Mucosa of descending colon (tissue), 3 donors: ENCODE measurements around the gene MEG3. TPM values are rescaled to one million over a fixed set of nuclear protein-coding genes. Genes with fewer than 3 reads are reported as not detected.

ENCODE experiments used
- ATAC-seq: fragments of 200-7000 bp; cut with Tn5 transposase; one replicate; pipeline ENCODE4 v1.9.1; 2020; ENCODE audit warnings: mild to moderate bottlenecking, moderate library complexity
- DNase-seq, 3 donors: peaks; one replicate each; pipeline ENCODE4 v3.0.0-alpha.2; 2020
- H3K36me3 ChIP-seq: fragments of 200-600 bp; one replicate; pipeline ENCODE4 v1.8.0; 2021; ENCODE audit warnings: low read depth, mild to moderate bottlenecking
- H3K4me1 ChIP-seq: fragments of 200-600 bp; one replicate; pipeline ENCODE4 v1.8.0; 2021; ENCODE audit warnings: low read depth, mild to moderate bottlenecking
- H3K4me3 ChIP-seq: fragments of 200-600 bp; one replicate; pipeline ENCODE4 v1.8.0; 2021; ENCODE audit warnings: mild to moderate bottlenecking
- H3K9me3 ChIP-seq: fragments of 200-600 bp; one replicate; pipeline ENCODE4 v1.8.0; 2021; ENCODE audit warnings: mild to moderate bottlenecking
- CTCF ChIP-seq: fragments of 200-600 bp; IDR thresholded peaks from one replicate; pipeline ENCODE4 v1.8.0; 2022; ENCODE audit warnings: antibody characterized with exemption, mild to moderate bottlenecking
- intact Hi-C, 2 donors: fragments of 100-400 bp; cut with DNase I in 1 of 2; cut with micrococcal nuclease in 1 of 2; formaldehyde crosslinking; loops; one replicate each; pipeline versions ENCODE4 v1.11.0 to v1.11.1; 2022; cut with DNase I, micrococcal nuclease
- total RNA-seq, 3 donors: library from RNA; stranded (reverse); fragmentation: NEBNext Ultra II Directional in 2 of 3; extraction: Animal tissue kit (Norgen Biotek cat#: 25700) in 2 of 3; gene quantifications; one replicate each; pipeline versions ENCODE4 v1.2.1 to v1.2.4, GENCODE V29; 2021 to 2023
- donor health status: DM: no; HTN: no; CAD: no; lungs with moderate emphysema.
- donor health status: DM: no; HTN: no; CAD: no.
- donor health status: DM: no; HTN: yes; CAD: no.

The MEG3 gene
- total RNA-seq, 3 donors from 2014 or later = 13.8 to 32.2 (median 16.4) TPM

GRCh38 chr14:100849115-100849781 is 23.3 kb downstream of the MEG3 start:
- peak; percentile 56 for ATAC-seq
- H3K4me3 ChIP-seq = no peak overlapping the region
- peak in 1 of 3 donors; percentile 2 for DNase-seq
- no peaks in the 10 kb centered on the region for H3K4me1 ChIP-seq
- intact Hi-C loops = no loop called here
- TF ChIP-seq CTCF = no peak
- H3K9me3 ChIP-seq = no peaks in the 10 kb centered on the region
- H3K36me3 ChIP-seq = no peaks in the 10 kb centered on the region

GRCh38 chr14:100850841-100851585 is 25.1 kb downstream of the MEG3 start:
- peak; percentile 87 to 95 (median 93) for DNase-seq
- Histone ChIP-seq H3K36me3 (no peaks in the 10 kb centered on the region), H3K4me3 (no peak overlapping the region), H3K9me3 (no peaks in the 10 kb centered on the region), H3K4me1 (no peaks in the 10 kb centered on the region)
- intact Hi-C loops = loop anchor here in 1 of 2 donors (10.0 kb wide), 1 partner anchor 774 kb away; no protein-coding TSS in a partner anchor
- peak; percentile 100 for ATAC-seq
- TF ChIP-seq CTCF = peak; percentile 83

- Histone ChIP-seq H3K9me3 (no peaks in the 10 kb centered on the region), H3K4me1 (no peaks in the 10 kb centered on the region), H3K36me3 (no peaks in the 10 kb centered on the region), H3K4me3 (no peak overlapping the region)
- no peak for TF ChIP-seq CTCF
- ATAC-seq (no peak), DNase-seq (peak in 1 of 3 donors; percentile 5)
- intact Hi-C loops = loop anchor here in 1 of 2 donors (10.0 kb wide), 1 partner anchor 773 kb away; no protein-coding TSS in a partner anchor
These were observed 25.6 kb downstream of the MEG3 start for GRCh38 chr14:100851586-100851916.

GRCh38 chr14:100851946-100852620 is 26.2 kb downstream of the MEG3 start:
- DNase-seq = peak; percentile 9 to 38 (median 17)
- no peak for TF ChIP-seq CTCF
- no peak for ATAC-seq
- no peaks in the 10 kb centered on the region for H3K9me3 ChIP-seq
- H3K36me3 ChIP-seq = no peaks in the 10 kb centered on the region
- intact Hi-C loops = loop anchor here in 1 of 2 donors (10.0 kb wide), 1 partner anchor 773 kb away; no protein-coding TSS in a partner anchor
- no peak overlapping the region for H3K4me3 ChIP-seq
- no peaks in the 10 kb centered on the region for H3K4me1 ChIP-seq

GRCh38 chr14:100854435-100854834 is 28.5 kb downstream of the MEG3 start:
- H3K9me3 ChIP-seq = no peaks in the 10 kb centered on the region
- no peaks in the 10 kb centered on the region for H3K4me1 ChIP-seq
- ATAC-seq (no peak), DNase-seq (no peak)
- H3K36me3 ChIP-seq = no peaks in the 10 kb centered on the region
- no peak for TF ChIP-seq CTCF
- intact Hi-C loops = loop anchor here in 1 of 2 donors (10.0 kb wide), 1 partner anchor 770 kb away; no protein-coding TSS in a partner anchor
- no peak overlapping the region for H3K4me3 ChIP-seq
